Measurements from ENCODE around the gene SNX25. TPM values are rescaled to one million over a fixed set of nuclear protein-coding genes. Genes with fewer than 3 reads are reported as not detected.

The SNX25 gene
- polyA plus RNA-seq, 1 donor (not counting 4 experiments of a cell fraction or from before 2014, with no cell fraction given) = 5.0 TPM

DNA sequence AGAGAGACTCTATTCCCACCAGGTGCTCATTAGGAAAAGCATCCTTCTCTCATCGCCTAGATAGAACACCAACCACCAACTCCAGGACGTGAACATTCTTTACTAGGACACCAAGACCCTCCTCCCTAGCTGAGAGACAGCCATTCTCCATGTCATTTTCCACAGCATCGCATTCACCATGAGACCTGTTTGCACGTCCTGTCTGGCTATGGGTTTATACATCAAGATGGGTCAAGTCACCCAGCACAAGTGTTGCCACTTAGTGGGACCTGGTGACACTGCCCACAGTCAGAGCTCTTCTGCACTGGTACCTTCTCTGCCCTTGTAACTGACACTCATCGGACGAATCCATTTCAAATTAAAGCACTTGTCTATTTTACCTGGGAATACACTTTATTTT is 168.9 kb downstream of the SNX25 start:
- dilution Hi-C loops (cut with MboI; ENCODE audit: extremely low pct_ligation_motif_present, low sequenced_read_pairs) = no loop called here
- no peak overlapping the region for H3K27ac ChIP-seq (ENCODE audit: control insufficient read depth, insufficient read depth, low read length)
- no peaks in the 10 kb centered on the region for H3K9me1 ChIP-seq (ENCODE audit: control insufficient read depth, extremely low read depth, insufficient read depth, low read length)
- no peak overlapping the region for H3K9ac ChIP-seq (ENCODE audit: control insufficient read depth, extremely low read depth, insufficient read depth, low read length)
- no peaks in the 10 kb centered on the region for H3K79me2 ChIP-seq (ENCODE audit: control insufficient read depth, insufficient read depth, low read length)
- no peak overlapping the region for H2AFZ ChIP-seq (ENCODE audit: control insufficient read depth, low read length)
- peaks cover 0 to 4% of the 10 kb centered on the region in 2 experiments for H3K36me3 ChIP-seq (ENCODE audit: control insufficient read depth in 2 of 2, extremely low read depth in 1 of 2, insufficient read depth in 2 of 2, low read length in 2 of 2)
- H4K20me1 ChIP-seq (ENCODE audit: control insufficient read depth, extremely low read depth, insufficient read depth, low read length) = no peaks in the 10 kb centered on the region
- TF ChIP-seq CTCF (optimal IDR thresholded peaks at IDR 0.05 in 1 of 3, IDR thresholded peaks at IDR 0.05 in 1 of 3, conservative IDR thresholded peaks at IDR 0.05 in 1 of 3; ENCODE audit: extremely low read depth in 1 of 3, insufficient read depth in 2 of 3, low read length in 3 of 3) = no peak
- TF ChIP-seq EZH2 (IDR thresholded peaks at IDR 0.05; ENCODE audit: low read length) = no peak
- FAIRE-seq = no peak
- peaks cover 1% of the 10 kb centered on the region for H3K4me1 ChIP-seq (ENCODE audit: control insufficient read depth, extremely low read depth, insufficient read depth, low read length)
- DNase-seq (ENCODE audit: low read depth, low spot score) = no peak
- H3K4me2 ChIP-seq (ENCODE audit: control insufficient read depth, extremely low read depth, insufficient read depth, low read depth, low read length) = no peak overlapping the region
- no peaks in the 10 kb centered on the region for H3K9me3 ChIP-seq (ENCODE audit: control insufficient read depth, low read depth, low read length)
- H3K4me3 ChIP-seq (ENCODE audit: control insufficient read depth in 2 of 3, extremely low read depth in 1 of 3, insufficient read depth in 2 of 3, low read depth in 1 of 3, low read length in 3 of 3) = no peak overlapping the region
- no peaks in the 10 kb centered on the region for H3K27me3 ChIP-seq (ENCODE audit: control insufficient read depth, extremely low read depth, insufficient read depth, low read length)

- H3K36me3 ChIP-seq (ENCODE audit: control insufficient read depth in 2 of 2, extremely low read depth in 1 of 2, insufficient read depth in 2 of 2, low read length in 2 of 2) = peaks cover 0 to 4% of the 10 kb centered on the region in 2 experiments
- H3K4me2 ChIP-seq (ENCODE audit: control insufficient read depth, extremely low read depth, insufficient read depth, low read depth, low read length) = no peak overlapping the region
- no peaks in the 10 kb centered on the region for H3K27me3 ChIP-seq (ENCODE audit: control insufficient read depth, extremely low read depth, insufficient read depth, low read length)
- H3K9me3 ChIP-seq (ENCODE audit: control insufficient read depth, low read depth, low read length) = no peaks in the 10 kb centered on the region
- TF ChIP-seq CTCF (optimal IDR thresholded peaks at IDR 0.05 in 1 of 3, IDR thresholded peaks at IDR 0.05 in 1 of 3, conservative IDR thresholded peaks at IDR 0.05 in 1 of 3; ENCODE audit: extremely low read depth in 1 of 3, insufficient read depth in 2 of 3, low read length in 3 of 3) = no peak
- no peak for TF ChIP-seq EZH2 (IDR thresholded peaks at IDR 0.05; ENCODE audit: low read length)
- no peak overlapping the region for H3K9ac ChIP-seq (ENCODE audit: control insufficient read depth, extremely low read depth, insufficient read depth, low read length)
- H4K20me1 ChIP-seq (ENCODE audit: control insufficient read depth, extremely low read depth, insufficient read depth, low read length) = no peaks in the 10 kb centered on the region
- no peak overlapping the region for H3K4me3 ChIP-seq (ENCODE audit: control insufficient read depth in 2 of 3, extremely low read depth in 1 of 3, insufficient read depth in 2 of 3, low read depth in 1 of 3, low read length in 3 of 3)
- DNase-seq (ENCODE audit: low read depth, low spot score) = no peak
- no peak overlapping the region for H3K27ac ChIP-seq (ENCODE audit: control insufficient read depth, insufficient read depth, low read length)
- no peaks in the 10 kb centered on the region for H3K79me2 ChIP-seq (ENCODE audit: control insufficient read depth, insufficient read depth, low read length)
- peaks cover 8% of the 10 kb centered on the region for H3K4me1 ChIP-seq (ENCODE audit: control insufficient read depth, extremely low read depth, insufficient read depth, low read length)
- dilution Hi-C loops (cut with MboI; ENCODE audit: extremely low pct_ligation_motif_present, low sequenced_read_pairs) = no loop called here
- no peak for FAIRE-seq
- no peaks in the 10 kb centered on the region for H3K9me1 ChIP-seq (ENCODE audit: control insufficient read depth, extremely low read depth, insufficient read depth, low read length)
- H2AFZ ChIP-seq (ENCODE audit: control insufficient read depth, low read length) = no peak overlapping the region
These were observed 170.2 kb downstream of the SNX25 start for GRCh38 chr4:185379326-185380295.
